Esophagus muscularis mucosa (tissue), 4 donors: ENCODE measurements around the gene FABP3.

Experiments
- EP300 ChIP-seq: sonication (generic); formaldehyde crosslinking; IDR thresholded peaks from one replicate; pipeline ENCODE4 v1.6.1; 2017; ENCODE audit warnings: antibody characterized with exemption
- POLR2A ChIP-seq: fragments of 450-650 bp; IDR thresholded peaks from one replicate; pipeline ENCODE4 v1.6.1; 2017; ENCODE audit warnings: antibody characterized with exemption, moderate library complexity, mild to moderate bottlenecking, low read depth
- POLR2AphosphoS5 ChIP-seq, 2 donors: sonication (generic); formaldehyde crosslinking; IDR thresholded peaks; one replicate each; pipeline ENCODE4 v1.6.1; 2017; ENCODE audit warnings: antibody characterized with exemption in 2 of 2
- TF ChIP-seq, protein P1 (sequence below), 3 experiments: fragments of 200-600 bp in 2 of 3; fragments of 450-650 bp in 1 of 3; sonication (generic) in 2 of 3; IDR thresholded peaks; one replicate each; pipeline ENCODE4 v1.5.1; 2017 to 2019; ENCODE audit warnings: antibody characterized with exemption in 3 of 3, mild to moderate bottlenecking in 2 of 3, moderate library complexity in 1 of 3

DNA sequence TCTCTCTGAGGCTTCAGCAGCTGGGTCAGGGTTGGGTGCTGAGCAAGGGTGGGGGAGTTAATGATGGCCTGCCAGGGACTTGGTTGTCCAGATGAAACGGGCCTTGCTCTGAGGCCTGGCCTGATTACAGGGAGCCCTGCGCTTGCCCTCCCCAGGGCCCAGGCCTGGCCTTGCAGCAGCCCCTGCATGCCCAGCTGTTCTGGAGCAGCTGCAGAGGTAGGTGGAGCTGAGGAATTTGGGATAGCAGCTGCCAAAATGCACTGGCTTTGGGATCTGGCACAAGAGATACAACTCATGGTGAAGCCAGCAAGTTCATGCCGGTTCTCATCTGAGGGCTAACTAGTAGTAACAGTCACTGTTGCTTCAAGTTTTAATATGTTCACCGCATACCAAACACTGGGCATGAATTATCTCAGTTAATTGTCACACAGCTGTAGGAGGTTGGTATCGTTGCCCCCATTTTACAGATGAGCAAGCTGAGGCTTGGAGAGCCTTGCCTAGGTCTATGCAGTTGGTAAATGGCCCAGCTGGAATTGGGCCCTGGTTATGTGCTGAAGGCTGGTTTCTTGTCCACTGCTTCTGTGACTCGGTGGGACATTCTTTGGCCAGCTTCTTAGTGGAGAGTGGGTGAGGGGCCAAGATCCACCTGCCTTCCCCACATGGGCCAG, 32.8 kb upstream of the FABP3 start:
- TF ChIP-seq, protein P1, sequence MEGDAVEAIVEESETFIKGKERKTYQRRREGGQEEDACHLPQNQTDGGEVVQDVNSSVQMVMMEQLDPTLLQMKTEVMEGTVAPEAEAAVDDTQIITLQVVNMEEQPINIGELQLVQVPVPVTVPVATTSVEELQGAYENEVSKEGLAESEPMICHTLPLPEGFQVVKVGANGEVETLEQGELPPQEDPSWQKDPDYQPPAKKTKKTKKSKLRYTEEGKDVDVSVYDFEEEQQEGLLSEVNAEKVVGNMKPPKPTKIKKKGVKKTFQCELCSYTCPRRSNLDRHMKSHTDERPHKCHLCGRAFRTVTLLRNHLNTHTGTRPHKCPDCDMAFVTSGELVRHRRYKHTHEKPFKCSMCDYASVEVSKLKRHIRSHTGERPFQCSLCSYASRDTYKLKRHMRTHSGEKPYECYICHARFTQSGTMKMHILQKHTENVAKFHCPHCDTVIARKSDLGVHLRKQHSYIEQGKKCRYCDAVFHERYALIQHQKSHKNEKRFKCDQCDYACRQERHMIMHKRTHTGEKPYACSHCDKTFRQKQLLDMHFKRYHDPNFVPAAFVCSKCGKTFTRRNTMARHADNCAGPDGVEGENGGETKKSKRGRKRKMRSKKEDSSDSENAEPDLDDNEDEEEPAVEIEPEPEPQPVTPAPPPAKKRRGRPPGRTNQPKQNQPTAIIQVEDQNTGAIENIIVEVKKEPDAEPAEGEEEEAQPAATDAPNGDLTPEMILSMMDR (IDR thresholded peaks at IDR 0.05), result no peak
- TF ChIP-seq POLR2AphosphoS5 (IDR thresholded peaks at IDR 0.05), result no peak
- TF ChIP-seq POLR2A, result no peak
- no peak for TF ChIP-seq EP300
